Neutrophil (primary cell): ENCODE results near the gene PPP2R2D.

Source experiments
- H3K27ac ChIP-seq: fragments of 200-600 bp; sonication (generic); 2 replicates; pipeline ENCODE4 v1.5.1; 2016; ENCODE audit warnings: mild to moderate bottlenecking, moderate library complexity
- H3K27me3 ChIP-seq: fragments of 200-600 bp; sonication (generic); 2 replicates; pipeline ENCODE4 v1.6.0; 2016; ENCODE audit warnings: mild to moderate bottlenecking
- H3K36me3 ChIP-seq: fragments of 200-600 bp; sonication (generic); 2 replicates; pipeline ENCODE4 v1.5.1; 2017
- H3K4me1 ChIP-seq, 2 experiments: fragments of 200-600 bp in 1 of 2; sonication (generic) in 1 of 2; 1 replicate in 1 of 2; 2 replicates in 1 of 2; pipeline versions ENCODE4 v1.5.1 to v1.6.1; 2013 to 2016; ENCODE audit warnings: low read depth in 1 of 2, low read length in 1 of 2, mild to moderate bottlenecking in 1 of 2, moderate library complexity in 1 of 2; ENCODE audit not compliant: control insufficient read depth in 1 of 2, insufficient read depth in 1 of 2
- H3K4me3 ChIP-seq, 2 experiments: fragments of 200-600 bp in 1 of 2; sonication (generic) in 1 of 2; 1 replicate in 1 of 2; 2 replicates in 1 of 2; pipeline ENCODE4 v1.5.1; 2013 to 2016; ENCODE audit warnings: low read depth in 1 of 2, low read length in 1 of 2, mild to moderate bottlenecking in 1 of 2, moderate library complexity in 1 of 2
- H3K9me3 ChIP-seq: fragments of 200-600 bp; sonication (generic); 2 replicates; pipeline ENCODE4 v1.5.1; 2016
- CTCF ChIP-seq: fragments of 200-600 bp; sonication (generic); IDR thresholded peaks from 2 replicates; pipeline ENCODE4 v1.5.1; 2016; ENCODE audit warnings: antibody characterized with exemption

Gene PPP2R2D

GRCh38 chr10:131942455-131942854 is 41.6 kb downstream of the PPP2R2D start:
- TF ChIP-seq CTCF, result no peak

GRCh38 chr10:131943021-131943814 is 42.4 kb downstream of the PPP2R2D start:
- H3K4me3 ChIP-seq, result no peak overlapping the region
- no peak overlapping the region for H3K27ac ChIP-seq
- H3K27me3 ChIP-seq, result no peaks in the 10 kb centered on the region
- no peaks in the 10 kb centered on the region for H3K9me3 ChIP-seq
- TF ChIP-seq CTCF, result no peak
- peaks cover 80% of the 10 kb centered on the region for H3K36me3 ChIP-seq
- H3K4me1 ChIP-seq, result no peaks in the 10 kb centered on the region

More at GRCh38 chr10:131942455-131942854, 41.6 kb downstream of the PPP2R2D start:
- H3K4me1 ChIP-seq, result no peaks in the 10 kb centered on the region
- peaks cover 79% of the 10 kb centered on the region for H3K36me3 ChIP-seq
- no peak overlapping the region for H3K4me3 ChIP-seq
- H3K27ac ChIP-seq, result no peak overlapping the region
- no peaks in the 10 kb centered on the region for H3K9me3 ChIP-seq
- H3K27me3 ChIP-seq, result no peaks in the 10 kb centered on the region

- no peaks in the 10 kb centered on the region for H3K27me3 ChIP-seq
- no peak for TF ChIP-seq CTCF
- H3K4me3 ChIP-seq, result no peak overlapping the region
- H3K9me3 ChIP-seq, result no peaks in the 10 kb centered on the region
- H3K36me3 ChIP-seq, result peaks cover 85% of the 10 kb centered on the region
- no peaks in the 10 kb centered on the region for H3K4me1 ChIP-seq
- H3K27ac ChIP-seq, result no peak overlapping the region
Observed at GRCh38 chr10:131944412-131944811, 43.6 kb downstream of the PPP2R2D start.

- H3K36me3 ChIP-seq, result peaks cover 89% of the 10 kb centered on the region
- no peak overlapping the region for H3K27ac ChIP-seq
- no peaks in the 10 kb centered on the region for H3K9me3 ChIP-seq
- no peak for TF ChIP-seq CTCF
- no peaks in the 10 kb centered on the region for H3K27me3 ChIP-seq
- H3K4me1 ChIP-seq, result no peaks in the 10 kb centered on the region
- H3K4me3 ChIP-seq, result no peak overlapping the region
Observed at GRCh38 chr10:131944976-131945695, 44.3 kb downstream of the PPP2R2D start.

- Histone ChIP-seq H3K4me3 (no peak overlapping the region), H3K4me1 (no peaks in the 10 kb centered on the region), H3K27ac (no peak overlapping the region), H3K36me3 (peaks cover 88% of the 10 kb centered on the region), H3K9me3 (no peaks in the 10 kb centered on the region), H3K27me3 (no peaks in the 10 kb centered on the region)
- TF ChIP-seq CTCF, result no peak
Observed at GRCh38 chr10:131946321-131946751, 45.5 kb downstream of the PPP2R2D start.
